Osteoblast (primary cell): ENCODE measurements around the gene CPNE8. TPM values are rescaled to one million over a fixed set of nuclear protein-coding genes. Genes with fewer than 3 reads are reported as not detected.

ENCODE experiments used
- DNase-seq: peaks from one replicate; pipeline ENCODE4 v3.0.0; 2011; ENCODE audit warnings: low spot score, mixed read lengths; ENCODE audit not compliant: insufficient read length; ENCODE audit errors: missing footprints
- H2AFZ ChIP-seq: 2 replicates; pipeline ENCODE4 v1.6.0; 2011; ENCODE audit warnings: mild to moderate bottlenecking, low read length
- H3K27ac ChIP-seq: 2 replicates; pipeline ENCODE4 v1.5.1; 2011; ENCODE audit warnings: mild to moderate bottlenecking, low read depth, low read length, moderate library complexity
- H3K27me3 ChIP-seq: 2 replicates; pipeline ENCODE4 v1.6.0; 2012; ENCODE audit warnings: mild to moderate bottlenecking, control low read depth, inconsistent platforms, low read length, moderate library complexity; ENCODE audit not compliant: insufficient read depth
- H3K36me3 ChIP-seq: 2 replicates; pipeline ENCODE4 v1.5.1; 2011; ENCODE audit warnings: mild to moderate bottlenecking, low read length, control low read depth, moderate library complexity; ENCODE audit not compliant: insufficient read depth
- H3K4me1 ChIP-seq: 2 replicates; pipeline ENCODE4 v1.5.1; 2011; ENCODE audit warnings: mild to moderate bottlenecking, low read length, control low read depth, moderate library complexity; ENCODE audit not compliant: insufficient read depth
- H3K4me2 ChIP-seq: 2 replicates; pipeline ENCODE4 v1.6.0; 2011; ENCODE audit warnings: mild to moderate bottlenecking, low read length; ENCODE audit not compliant: insufficient read depth
- H3K4me3 ChIP-seq: fragments of 200-600 bp; sonication (generic); 3 replicates; pipeline ENCODE4 v1.5.1; 2012; ENCODE audit warnings: mild to moderate bottlenecking, low read length, inconsistent platforms; ENCODE audit not compliant: insufficient read depth
- H3K79me2 ChIP-seq: 2 replicates; pipeline ENCODE4 v1.6.0; 2012; ENCODE audit warnings: mild to moderate bottlenecking, low read length, control low read depth, inconsistent platforms; ENCODE audit not compliant: insufficient read depth
- H3K9me3 ChIP-seq: 2 replicates; pipeline ENCODE4 v1.5.1; 2011; ENCODE audit warnings: low read depth, low read length, control low read depth
- H4K20me1 ChIP-seq: 2 replicates; pipeline ENCODE4 v1.6.0; 2012; ENCODE audit warnings: mild to moderate bottlenecking, low read length, control low read depth; ENCODE audit not compliant: insufficient read depth
- CTCF ChIP-seq: IDR thresholded peaks from 2 replicates; pipeline ENCODE4 v1.5.1; 2011; ENCODE audit warnings: mild to moderate bottlenecking, low read depth, low read length, moderate library complexity; ENCODE audit errors: extremely low read depth
- total RNA-seq: library from RNA; depleted of rRNA; stranded (reverse); fragments of >200 nt; gene quantifications from 2 replicates; pipeline ENCODE4 v1.2.3, GENCODE V29; 2012

The CPNE8 gene
- total RNA-seq, 1 donor: 20.6 TPM

- DNase-seq: no peak
- H3K27ac ChIP-seq: no peak overlapping the region
- peaks cover 36% of the 10 kb centered on the region for H3K79me2 ChIP-seq
- no peaks in the 10 kb centered on the region for H3K9me3 ChIP-seq
- no peaks in the 10 kb centered on the region for H3K4me1 ChIP-seq
- no peak for TF ChIP-seq CTCF
- no peak overlapping the region for H2AFZ ChIP-seq
- no peaks in the 10 kb centered on the region for H3K36me3 ChIP-seq
- no peak overlapping the region for H3K4me3 ChIP-seq
- no peaks in the 10 kb centered on the region for H3K27me3 ChIP-seq
- H4K20me1 ChIP-seq: no peaks in the 10 kb centered on the region
- no peak overlapping the region for H3K4me2 ChIP-seq
These were observed 21.7 kb downstream of the CPNE8 start for GRCh38 chr12:38883629-38884134.

- H3K9me3 ChIP-seq: no peaks in the 10 kb centered on the region
- peak; percentile 5 for DNase-seq
- no peak for TF ChIP-seq CTCF
- H3K27ac ChIP-seq: no peak overlapping the region
- no peak overlapping the region for H3K4me3 ChIP-seq
- H3K79me2 ChIP-seq: peaks cover 34% of the 10 kb centered on the region
- H3K27me3 ChIP-seq: no peaks in the 10 kb centered on the region
- no peak overlapping the region for H3K4me2 ChIP-seq
- no peaks in the 10 kb centered on the region for H4K20me1 ChIP-seq
- peaks cover 3% of the 10 kb centered on the region for H3K4me1 ChIP-seq
- H2AFZ ChIP-seq: no peak overlapping the region
- H3K36me3 ChIP-seq: no peaks in the 10 kb centered on the region
These were observed 25.1 kb downstream of the CPNE8 start for GRCh38 chr12:38880288-38880687.

DNA sequence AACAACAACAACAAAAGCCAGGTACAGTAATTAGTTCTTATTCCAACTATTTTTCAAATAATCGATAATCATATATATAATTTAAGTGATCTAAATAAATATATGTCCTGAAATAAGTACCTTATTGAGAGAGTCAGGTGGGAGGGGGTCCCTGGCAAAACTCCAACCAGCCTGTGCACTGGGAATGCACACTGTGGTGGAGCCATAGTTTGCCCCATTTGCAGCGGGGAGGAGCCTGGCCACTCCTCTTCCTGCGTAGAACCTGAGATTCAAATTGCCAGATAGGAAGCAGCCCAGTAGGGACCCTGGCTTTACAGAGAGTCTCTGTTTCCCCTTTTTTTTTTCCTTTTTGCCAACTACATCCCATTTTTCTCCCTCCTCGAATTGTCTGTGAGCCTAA, 26.4 kb downstream of the CPNE8 start:
- H3K4me3 ChIP-seq: no peak overlapping the region
- H3K4me1 ChIP-seq: peaks cover 3% of the 10 kb centered on the region
- H3K9me3 ChIP-seq: no peaks in the 10 kb centered on the region
- no peak for TF ChIP-seq CTCF
- H3K4me2 ChIP-seq: no peak overlapping the region
- DNase-seq: no peak
- H3K79me2 ChIP-seq: peaks cover 27% of the 10 kb centered on the region
- no peak overlapping the region for H3K27ac ChIP-seq
- H2AFZ ChIP-seq: no peak overlapping the region
- H3K27me3 ChIP-seq: no peaks in the 10 kb centered on the region
- no peaks in the 10 kb centered on the region for H4K20me1 ChIP-seq
- H3K36me3 ChIP-seq: no peaks in the 10 kb centered on the region

DNA sequence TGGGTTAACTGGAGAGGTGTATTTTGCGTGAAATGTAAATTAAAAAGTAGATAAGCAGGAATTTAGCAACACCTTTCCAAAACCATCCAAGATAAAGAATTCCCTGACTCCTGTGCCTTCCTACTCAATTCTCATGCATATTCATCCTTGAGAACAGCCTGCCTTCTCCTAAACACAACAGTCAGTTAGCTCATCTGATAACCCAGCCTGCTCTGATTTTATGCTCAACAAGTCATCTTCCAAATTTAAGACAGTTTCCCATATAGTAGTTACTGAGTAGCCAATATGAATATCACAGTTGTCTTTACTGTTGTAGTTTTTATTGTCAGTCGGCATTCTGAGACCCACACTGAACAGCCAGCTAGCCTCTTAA, 27.1 kb downstream of the CPNE8 start:
- Histone ChIP-seq H3K4me3 (no peak overlapping the region), H3K27ac (no peak overlapping the region), H3K27me3 (no peaks in the 10 kb centered on the region), H4K20me1 (no peaks in the 10 kb centered on the region), H3K36me3 (no peaks in the 10 kb centered on the region), H2AFZ (no peak overlapping the region), H3K79me2 (peaks cover 23% of the 10 kb centered on the region), H3K4me1 (peaks cover 3% of the 10 kb centered on the region), H3K9me3 (no peaks in the 10 kb centered on the region), H3K4me2 (no peak overlapping the region)
- no peak for TF ChIP-seq CTCF
- no peak for DNase-seq
